ENCODE measurements around the gene CDH24. TPM values are rescaled to one million over a fixed set of nuclear protein-coding genes. Genes with fewer than 3 reads are reported as not detected.
A peak's percentile ranks its signal among the peaks of the same experiment; 100 is the strongest.

Gene CDH24
- total and polyA plus RNA-seq, 2 of the 13 experiments (the other 11 are each of a cell fraction or from before 2014, with no cell fraction given), result 0.69 to 0.99 TPM

- H3K4me3 ChIP-seq (replicated peaks in 1 of 3; ENCODE audit: insufficient read depth in 1 of 3, low read depth in 2 of 3, low read length in 3 of 3), result no peak overlapping the region
- no peaks in the 10 kb centered on the region; a peak in 1 of 5 replicates for H3K27me3 ChIP-seq (ENCODE audit: control insufficient read depth in 1 of 2, insufficient read depth in 2 of 2, low read length in 2 of 2)
- H3K27ac ChIP-seq (ENCODE audit: extremely low read length, insufficient read depth, low read length), result no peak overlapping the region
- peaks cover 21% of the 10 kb centered on the region for H3K4me1 ChIP-seq (ENCODE audit: insufficient read depth, low read length)
- peaks cover 46 to 87% of the 10 kb centered on the region in 2 experiments for H3K36me3 ChIP-seq (replicated peaks in 1 of 2; ENCODE audit: control insufficient read depth in 1 of 2, insufficient read depth in 2 of 2, low read length in 2 of 2)
- WGBS (ENCODE audit: low lambda C conversion rate), result 97% methylated on average over 12 of the region's 12 CpGs
- BruUV-seq (replicated peaks), result no TSS peak
- FAIRE-seq (no peak), DNase-seq (ENCODE audit: low spot score) (no peak), ATAC-seq (no peak)
- no peaks in the 10 kb centered on the region for H3K9me3 ChIP-seq (ENCODE audit: low read length)
- in situ Hi-C loops (cut with HindIII; ENCODE audit: extremely low pct_ligation_motif_present, low pct_unique_long_range_greater_than_20kb), result no loop called here
- H4K20me1 ChIP-seq (ENCODE audit: insufficient read depth, low read length), result peaks cover 31% of the 10 kb centered on the region
- H3K79me2 ChIP-seq (ENCODE audit: insufficient read depth, low read length), result peaks cover 49% of the 10 kb centered on the region
- no peak overlapping the region for H3K4me2 ChIP-seq (ENCODE audit: low read depth, low read length)
- ChIA-PET CTCF (ENCODE audit: low intra/inter-chr PET ratio, low total read pairs) (no interaction called here), POLR2A (interaction anchor here (3.1 kb wide), 1 partner anchor 17 kb away, joined by 11 read pairs; no protein-coding TSS in a partner anchor)
- H3K9ac ChIP-seq (ENCODE audit: insufficient read depth, low read depth, low read length), result no peak overlapping the region
- intact Hi-C loops (cut with micrococcal nuclease; ENCODE audit: unreplicated experiment), result loop anchor here (10.0 kb wide), 1 partner anchor 1025 kb away; the partner anchor contains the start of genes DCAF11 and NRL
- H2AFZ ChIP-seq (ENCODE audit: low read length), result no peak overlapping the region
- TF ChIP-seq MAFF (IDR thresholded peaks at IDR 0.05; ENCODE audit: low read depth, low read length) (peak; percentile 83), SP140L (CRISPR knock-in tag; IDR thresholded peaks at IDR 0.05; ENCODE audit: borderline replicate concordance) (no peak), ZSCAN31 (CRISPR knock-in tag; IDR thresholded peaks at IDR 0.05; ENCODE audit: low read depth) (no peak), ARID5B (CRISPR knock-in tag; IDR thresholded peaks at IDR 0.05) (no peak), CREBL2 (CRISPR knock-in tag; IDR thresholded peaks at IDR 0.05; ENCODE audit: borderline replicate concordance) (no peak), SSRP1 (CRISPR knock-in tag; IDR thresholded peaks at IDR 0.05) (no peak), ZBTB20 (CRISPR knock-in tag; IDR thresholded peaks at IDR 0.05; ENCODE audit: borderline replicate concordance, low read depth) (no peak), ZNF704 (CRISPR knock-in tag; IDR thresholded peaks at IDR 0.05; ENCODE audit: borderline replicate concordance) (no peak), NFYC (CRISPR knock-in tag; IDR thresholded peaks at IDR 0.05) (no peak), FOXM1 (CRISPR knock-in tag; IDR thresholded peaks at IDR 0.05) (no peak), MAFK (conservative IDR thresholded peaks at IDR 0.05 in 1 of 2, IDR thresholded peaks at IDR 0.05 in 1 of 2; ENCODE audit: low read length in 2 of 2) (peak; percentile 90 to 92), ZBTB7A (CRISPR knock-in tag; IDR thresholded peaks at IDR 0.05) (peak; percentile 36; the same call in 1 of the 2 replicates), CHCHD3 (CRISPR knock-in tag; IDR thresholded peaks at IDR 0.05) (0 out of 2 replicates have a peak, but pooled peaks have one; percentile 26), ZNF510 (CRISPR knock-in tag; IDR thresholded peaks at IDR 0.05; ENCODE audit: low read depth) (0 out of 2 replicates have a peak, but pooled peaks have one; percentile 4)
- TF ChIP-seq, protein P1, sequence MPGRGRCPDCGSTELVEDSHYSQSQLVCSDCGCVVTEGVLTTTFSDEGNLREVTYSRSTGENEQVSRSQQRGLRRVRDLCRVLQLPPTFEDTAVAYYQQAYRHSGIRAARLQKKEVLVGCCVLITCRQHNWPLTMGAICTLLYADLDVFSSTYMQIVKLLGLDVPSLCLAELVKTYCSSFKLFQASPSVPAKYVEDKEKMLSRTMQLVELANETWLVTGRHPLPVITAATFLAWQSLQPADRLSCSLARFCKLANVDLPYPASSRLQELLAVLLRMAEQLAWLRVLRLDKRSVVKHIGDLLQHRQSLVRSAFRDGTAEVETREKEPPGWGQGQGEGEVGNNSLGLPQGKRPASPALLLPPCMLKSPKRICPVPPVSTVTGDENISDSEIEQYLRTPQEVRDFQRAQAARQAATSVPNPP (CRISPR knock-in tag; IDR thresholded peaks at IDR 0.05), result no peak
- TF ChIP-seq, protein P2, sequence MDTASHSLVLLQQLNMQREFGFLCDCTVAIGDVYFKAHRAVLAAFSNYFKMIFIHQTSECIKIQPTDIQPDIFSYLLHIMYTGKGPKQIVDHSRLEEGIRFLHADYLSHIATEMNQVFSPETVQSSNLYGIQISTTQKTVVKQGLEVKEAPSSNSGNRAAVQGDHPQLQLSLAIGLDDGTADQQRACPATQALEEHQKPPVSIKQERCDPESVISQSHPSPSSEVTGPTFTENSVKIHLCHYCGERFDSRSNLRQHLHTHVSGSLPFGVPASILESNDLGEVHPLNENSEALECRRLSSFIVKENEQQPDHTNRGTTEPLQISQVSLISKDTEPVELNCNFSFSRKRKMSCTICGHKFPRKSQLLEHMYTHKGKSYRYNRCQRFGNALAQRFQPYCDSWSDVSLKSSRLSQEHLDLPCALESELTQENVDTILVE (CRISPR knock-in tag; IDR thresholded peaks at IDR 0.05), result no peak
Measured at GRCh38 chr14:23089498-23090253, 32.4 kb upstream of the CDH24 start.
